ENCODE results near the gene SLC29A4.

Gene SLC29A4

GRCh38 chr7:5352440-5353010, 69.8 kb downstream of the SLC29A4 start:
- CTCF ChIA-PET = interaction anchor here (1.0 kb wide), 1 partner anchor 14 kb away, joined by 3 read pairs; no protein-coding TSS in a partner anchor
- no peaks in the 10 kb centered on the region; the same call in 1 of the 2 replicates for H3K4me1 ChIP-seq (ENCODE audit: control insufficient read depth, insufficient read depth, low read length)
- H3K4me3 ChIP-seq (ENCODE audit: low read depth, low read length) = no peak overlapping the region
- POLR2A ChIA-PET = no interaction called here
- no peak for TF ChIP-seq ZNF501 (tag by site-specific recombination; IDR thresholded peaks at IDR 0.05)
- TF ChIP-seq ZFP41 (tag by site-specific recombination; IDR thresholded peaks at IDR 0.05; ENCODE audit: borderline replicate concordance) = no peak
- peak; percentile 93 for TF ChIP-seq ZNF112 (tag by site-specific recombination; IDR thresholded peaks at IDR 0.05)
- TF ChIP-seq ZNF23 (tag by site-specific recombination; IDR thresholded peaks at IDR 0.05; ENCODE audit: borderline replicate concordance) = no peak
- peaks cover 31 to 37% of the 10 kb centered on the region in 2 experiments for H3K36me3 ChIP-seq (ENCODE audit: control insufficient read depth in 2 of 2, insufficient read depth in 1 of 2, low read length in 2 of 2)
- H3K27ac ChIP-seq (ENCODE audit: extremely low read depth, low read depth, low read length) = no peak overlapping the region
- H3K9me3 ChIP-seq (ENCODE audit: control insufficient read depth, insufficient read depth, low read depth, low read length) = no peaks in the 10 kb centered on the region

- no peaks in the 10 kb centered on the region; the same call in 1 of the 2 replicates for H3K4me1 ChIP-seq (ENCODE audit: control insufficient read depth, insufficient read depth, low read length)
- ChIA-PET POLR2A (interaction anchor here (0.7 kb wide), 1 partner anchor 89 kb away, joined by 4 read pairs; no protein-coding TSS in a partner anchor), CTCF (interaction anchor here (0.6 to 1.8 kb wide), 3 partner anchors 12 to 1979 kb away, joined by 3 to 7 read pairs (median 6); no protein-coding TSS in a partner anchor)
- H3K9me3 ChIP-seq (ENCODE audit: control insufficient read depth, insufficient read depth, low read depth, low read length) = no peaks in the 10 kb centered on the region
- TF ChIP-seq EGR2 (tag by site-specific recombination; IDR thresholded peaks at IDR 0.05; ENCODE audit: low read depth) (0 out of 2 replicates have a peak, but pooled peaks have one; percentile 16), ZBTB6 (tag by site-specific recombination; IDR thresholded peaks at IDR 0.05) (no peak), ZNF626 (tag by site-specific recombination; IDR thresholded peaks at IDR 0.05) (no peak), BCL11A (tag by site-specific recombination; IDR thresholded peaks at IDR 0.05; ENCODE audit: low read depth) (no peak)
- no peak overlapping the region for H3K4me3 ChIP-seq (ENCODE audit: low read depth, low read length)
- H3K27ac ChIP-seq (ENCODE audit: extremely low read depth, low read depth, low read length) = no peak overlapping the region
- peaks cover 41 to 57% of the 10 kb centered on the region in 2 experiments for H3K36me3 ChIP-seq (ENCODE audit: control insufficient read depth in 2 of 2, insufficient read depth in 1 of 2, low read length in 2 of 2)
Observed at GRCh38 chr7:5354460-5355232, 71.9 kb downstream of the SLC29A4 start.
